OCI-LY3 (cell line): ENCODE data around the gene GRP.

Experiments used
- H2AFZ ChIP-seq: fragments of 200-600, 300-600 bp; shearing (Covaris generic); 2 replicates; pipeline ENCODE4 v1.6.0; 2014; ENCODE audit warnings: antibody characterized with exemption, low read depth, low read length
- H3K27ac ChIP-seq: fragments of 200-600, 300-600 bp; sonication (generic); 2 replicates; pipeline ENCODE4 v1.5.1; 2014; ENCODE audit warnings: mild to moderate bottlenecking, low read length, moderate library complexity, mixed read lengths
- H3K27me3 ChIP-seq: fragments of 200-600, 300-600 bp; sonication (generic); 2 replicates; pipeline ENCODE4 v1.6.1; 2014; ENCODE audit warnings: low read depth, low read length, mixed read lengths
- H3K36me3 ChIP-seq: fragments of 200-600, 300-600 bp; sonication (generic); replicated peaks from 2 replicates; pipeline ENCODE3; 2014; ENCODE audit warnings: low read depth, low read length, mixed read lengths
- H3K4me1 ChIP-seq: fragments of 300-600, 200-600 bp; sonication (generic); 2 replicates; pipeline ENCODE4 v1.6.1; 2014; ENCODE audit warnings: low read length, mixed read lengths
- H3K4me2 ChIP-seq: fragments of 200-600, 300-600 bp; sonication (generic); 2 replicates; pipeline ENCODE4 v1.6.1; 2014; ENCODE audit warnings: low read length, mixed read lengths
- H3K4me3 ChIP-seq: fragments of 300-600, 200-600 bp; sonication (generic); 2 replicates; pipeline ENCODE4 v1.5.1; 2014; ENCODE audit warnings: antibody characterized with exemption, mild to moderate bottlenecking, low read length, moderate library complexity
- H3K79me2 ChIP-seq: fragments of 300-600, 200-600 bp; shearing (Covaris generic); 2 replicates; pipeline ENCODE4 v1.6.1; 2014; ENCODE audit warnings: mild to moderate bottlenecking, low read length, mixed read lengths
- H3K9ac ChIP-seq: fragments of 300-600, 200-600 bp; shearing (Covaris generic); 2 replicates; pipeline ENCODE4 v1.6.0; 2014; ENCODE audit warnings: mild to moderate bottlenecking, low read length, moderate library complexity
- H3K9me3 ChIP-seq: fragments of 200-600, 300-600 bp; shearing (Covaris generic); 2 replicates; pipeline ENCODE4 v1.6.1; 2014; ENCODE audit warnings: low read length, mixed read lengths; ENCODE audit not compliant: insufficient read depth
- H4K20me1 ChIP-seq: fragments of 200-600, 300-600 bp; sonication (generic); 2 replicates; pipeline ENCODE4 v1.6.1; 2016; ENCODE audit warnings: low read length, mixed read lengths; ENCODE audit not compliant: insufficient read depth
- EZH2phosphoT487 ChIP-seq: fragments of 200-600 bp; shearing (Covaris generic); IDR thresholded peaks from 2 replicates; pipeline ENCODE4 v1.6.1; 2018; ENCODE audit warnings: antibody characterized with exemption, mixed run types, low read depth
- TF ChIP-seq, protein P1 (sequence below): fragments of 200-600, 300-600 bp; sonication (generic); IDR thresholded peaks from 2 replicates; pipeline ENCODE4 v1.5.1; 2014; ENCODE audit warnings: antibody characterized with exemption, low read length, low read depth

GRP gene

DNA sequence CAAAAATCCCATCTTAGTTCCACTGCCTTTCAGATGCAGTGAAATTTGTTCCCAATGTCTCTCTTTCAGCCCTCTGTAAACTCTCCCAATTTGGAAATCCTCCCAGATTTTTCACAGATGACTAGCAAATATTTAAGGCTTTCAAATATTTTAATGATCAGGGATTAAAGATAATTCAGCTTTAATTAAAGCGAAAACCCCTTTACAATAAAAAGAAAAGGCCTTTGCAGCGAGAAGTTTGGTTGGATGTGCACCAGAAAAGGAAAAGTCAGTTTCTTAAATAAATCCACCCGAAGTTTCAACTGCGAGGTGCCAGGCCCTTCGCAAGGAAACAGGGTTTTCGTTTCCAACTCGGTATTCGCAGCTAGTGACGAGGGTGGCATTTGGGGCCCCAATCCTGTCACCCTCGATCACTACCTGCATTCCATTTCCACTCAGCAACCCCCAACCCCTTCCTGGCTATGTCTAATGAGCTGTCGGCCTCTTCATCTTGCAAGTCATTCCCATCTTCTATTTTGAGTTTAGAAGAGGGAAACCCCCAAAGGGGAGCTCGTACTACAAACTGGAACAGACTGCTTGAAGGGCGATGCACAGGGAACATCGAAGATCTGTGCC is 51.8 kb downstream of the GRP start:
- TF ChIP-seq, protein P1, sequence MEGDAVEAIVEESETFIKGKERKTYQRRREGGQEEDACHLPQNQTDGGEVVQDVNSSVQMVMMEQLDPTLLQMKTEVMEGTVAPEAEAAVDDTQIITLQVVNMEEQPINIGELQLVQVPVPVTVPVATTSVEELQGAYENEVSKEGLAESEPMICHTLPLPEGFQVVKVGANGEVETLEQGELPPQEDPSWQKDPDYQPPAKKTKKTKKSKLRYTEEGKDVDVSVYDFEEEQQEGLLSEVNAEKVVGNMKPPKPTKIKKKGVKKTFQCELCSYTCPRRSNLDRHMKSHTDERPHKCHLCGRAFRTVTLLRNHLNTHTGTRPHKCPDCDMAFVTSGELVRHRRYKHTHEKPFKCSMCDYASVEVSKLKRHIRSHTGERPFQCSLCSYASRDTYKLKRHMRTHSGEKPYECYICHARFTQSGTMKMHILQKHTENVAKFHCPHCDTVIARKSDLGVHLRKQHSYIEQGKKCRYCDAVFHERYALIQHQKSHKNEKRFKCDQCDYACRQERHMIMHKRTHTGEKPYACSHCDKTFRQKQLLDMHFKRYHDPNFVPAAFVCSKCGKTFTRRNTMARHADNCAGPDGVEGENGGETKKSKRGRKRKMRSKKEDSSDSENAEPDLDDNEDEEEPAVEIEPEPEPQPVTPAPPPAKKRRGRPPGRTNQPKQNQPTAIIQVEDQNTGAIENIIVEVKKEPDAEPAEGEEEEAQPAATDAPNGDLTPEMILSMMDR: no peak
- no peak for TF ChIP-seq EZH2phosphoT487
- H3K4me2 ChIP-seq: no peak overlapping the region
- no peaks in the 10 kb centered on the region for H3K79me2 ChIP-seq
- peaks cover 3% of the 10 kb centered on the region; the same call in 1 of the 2 replicates for H3K4me1 ChIP-seq
- no peak overlapping the region for H3K9ac ChIP-seq
- H3K36me3 ChIP-seq: no peaks in the 10 kb centered on the region
- H3K9me3 ChIP-seq: no peaks in the 10 kb centered on the region
- no peak overlapping the region for H2AFZ ChIP-seq
- H3K4me3 ChIP-seq: no peak overlapping the region
- no peak overlapping the region for H3K27ac ChIP-seq
- H3K27me3 ChIP-seq: peaks cover 10% of the 10 kb centered on the region
- no peaks in the 10 kb centered on the region for H4K20me1 ChIP-seq

DNA sequence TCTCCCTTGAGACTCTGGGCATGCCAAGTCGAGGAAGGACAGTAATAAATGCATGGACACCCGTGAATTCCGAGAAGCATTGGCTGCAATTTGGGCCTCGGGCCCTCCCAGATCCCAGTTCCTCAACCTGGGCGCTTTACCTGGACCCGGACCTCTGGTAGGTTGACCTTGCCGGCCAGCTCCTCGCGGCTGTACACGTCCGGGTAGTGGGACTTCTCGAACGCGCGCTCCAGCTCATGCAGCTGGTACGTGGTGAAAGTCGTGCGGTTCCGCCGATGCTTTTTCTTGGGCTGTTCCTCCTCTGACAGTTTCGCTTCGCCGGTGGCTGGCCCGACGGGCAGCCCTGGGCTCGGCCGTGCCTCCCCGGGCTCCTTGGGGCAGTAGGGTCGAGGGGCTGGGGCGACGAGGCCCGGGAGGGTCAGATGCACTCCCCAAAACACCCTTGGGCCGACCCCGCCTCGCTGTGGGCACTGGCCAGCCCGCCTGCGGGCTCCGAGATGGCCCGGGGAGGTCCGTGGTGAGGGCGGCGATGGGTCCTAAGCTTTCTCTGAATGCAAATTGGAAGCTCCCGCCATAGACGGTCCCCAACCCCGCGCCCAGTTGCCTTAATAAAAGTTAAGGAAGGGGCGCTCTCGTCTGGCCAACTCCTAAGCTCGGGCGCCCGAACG is 52.4 kb downstream of the GRP start:
- H3K79me2 ChIP-seq: no peaks in the 10 kb centered on the region
- no peak overlapping the region for H3K4me2 ChIP-seq
- TF ChIP-seq EZH2phosphoT487: no peak
- TF ChIP-seq, protein P1: no peak
- H3K9me3 ChIP-seq: no peaks in the 10 kb centered on the region
- H4K20me1 ChIP-seq: no peaks in the 10 kb centered on the region
- H3K4me3 ChIP-seq: no peak overlapping the region
- no peak overlapping the region for H3K27ac ChIP-seq
- no peak overlapping the region for H3K9ac ChIP-seq
- H3K27me3 ChIP-seq: peaks cover 10% of the 10 kb centered on the region
- H2AFZ ChIP-seq: no peak overlapping the region
- no peaks in the 10 kb centered on the region for H3K4me1 ChIP-seq
- no peaks in the 10 kb centered on the region for H3K36me3 ChIP-seq

DNA sequence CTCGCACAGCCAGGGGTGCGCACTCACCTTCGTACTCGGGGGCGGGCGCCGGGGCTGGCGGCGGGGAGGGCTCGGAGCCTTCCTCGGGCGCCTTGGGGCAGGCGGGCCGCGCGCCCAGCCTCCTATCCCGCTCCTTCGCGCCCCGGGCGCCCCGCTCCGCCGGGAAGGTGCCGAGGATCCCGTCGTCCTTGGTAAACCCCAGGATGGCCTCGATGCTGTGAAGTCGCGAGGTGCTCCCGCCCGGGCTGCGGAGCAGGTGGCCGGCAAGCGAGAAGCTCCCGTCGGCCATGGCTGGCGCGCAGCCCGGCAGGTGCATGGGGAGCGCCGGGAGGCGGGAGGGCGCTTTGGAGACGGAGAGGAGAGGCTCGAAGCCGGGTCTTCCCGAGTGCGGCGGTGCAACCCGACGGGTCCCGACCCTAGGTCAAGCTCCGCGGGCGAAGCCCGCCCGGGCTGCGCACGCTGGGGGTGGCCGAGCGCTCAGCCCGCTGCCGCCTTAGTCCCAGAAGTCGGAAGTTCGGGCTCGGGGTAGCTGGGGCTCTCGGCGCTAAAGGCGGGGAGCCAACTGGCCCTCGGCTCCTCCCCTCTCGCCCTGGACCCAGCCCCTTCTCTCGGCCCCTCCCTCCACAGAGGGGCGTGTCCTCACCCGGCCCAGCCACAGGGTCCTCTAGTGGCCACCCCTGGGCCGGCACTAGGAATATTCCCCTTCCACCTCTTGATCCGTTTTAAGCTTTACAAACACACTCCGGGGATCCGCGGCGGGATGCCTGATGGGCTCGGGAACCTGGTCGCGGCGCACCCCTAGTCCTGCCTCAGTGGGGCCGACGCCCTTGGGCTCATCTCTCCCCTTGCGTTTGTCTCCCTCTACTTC is 53.2 kb downstream of the GRP start, which contains the start of gene RAX:
Gene RAX (minus strand): TSS at position 564 of the 868 bp plus-strand sequence. CDS start 248 bp downstream, at position 316.
- Histone ChIP-seq H3K79me2 (no peaks in the 10 kb centered on the region), H3K4me2 (no peak within 1 kb of the TSS), H4K20me1 (no peaks in the 10 kb centered on the region), H3K27ac (no peak within 1 kb of the TSS), H3K27me3 (peaks cover 14% of the 10 kb centered on the region), H3K4me1 (no peaks in the 10 kb centered on the region), H3K9ac (no peak within 1 kb of the TSS), H3K36me3 (no peaks in the 10 kb centered on the region), H3K4me3 (no peak within 1 kb of the TSS), H2AFZ (no peak within 1 kb of the TSS), H3K9me3 (no peaks in the 10 kb centered on the region)
- TF ChIP-seq, protein P1: no peak
